Parathyroid adenoma (tissue), 2 donors: ENCODE data around the gene RBPJ.

Experiments
- H2AFZ ChIP-seq: fragments of 300-600 bp; sonication (generic); one replicate; pipeline ENCODE4 v1.7.0; 2017; ENCODE audit warnings: antibody characterized with exemption, mild to moderate bottlenecking
- H3K27ac ChIP-seq: fragments of 300-600 bp; sonication (generic); one replicate; pipeline ENCODE4 v1.7.0; 2017
- H3K27me3 ChIP-seq: fragments of 300-600 bp; sonication (generic); one replicate; pipeline ENCODE4 v1.7.0; 2017; ENCODE audit warnings: low read length; ENCODE audit not compliant: control insufficient read depth, insufficient read depth
- H3K36me3 ChIP-seq: fragments of 300-600 bp; sonication (generic); one replicate; pipeline ENCODE4 v1.7.0; 2017; ENCODE audit warnings: low read length; ENCODE audit not compliant: control insufficient read depth, insufficient read depth
- H3K4me1 ChIP-seq: fragments of 300-600 bp; sonication (generic); one replicate; pipeline ENCODE4 v1.7.0; 2017; ENCODE audit warnings: control low read depth
- H3K4me2 ChIP-seq: fragments of 300-600 bp; sonication (generic); one replicate; pipeline ENCODE4 v1.7.0; 2017; ENCODE audit warnings: low read length
- H3K4me3 ChIP-seq: fragments of 300-600 bp; sonication (generic); one replicate; pipeline ENCODE4 v1.7.0; 2017; ENCODE audit warnings: low read depth, low read length
- H3K79me2 ChIP-seq: fragments of 300-600 bp; sonication (generic); one replicate; pipeline ENCODE4 v1.7.0; 2017; ENCODE audit warnings: control low read depth
- H3K9ac ChIP-seq: fragments of 300-600 bp; sonication (generic); one replicate; pipeline ENCODE4 v1.7.0; 2017; ENCODE audit warnings: mild to moderate bottlenecking
- H3K9me3 ChIP-seq: fragments of 300-600 bp; sonication (generic); one replicate; pipeline ENCODE4 v1.7.0; 2017; ENCODE audit warnings: low read length; ENCODE audit not compliant: control insufficient read depth
- CTCF ChIP-seq: fragments of 300-600 bp; sonication (generic); IDR thresholded peaks from one replicate; pipeline ENCODE4 v1.7.0; 2017; ENCODE audit warnings: antibody characterized with exemption, mild to moderate bottlenecking
- donor health status: primary hyperparathyroidism.

The RBPJ gene

GRCh38 chr4:26296021-26296420, 24.8 kb upstream of the RBPJ start:
- Histone ChIP-seq H3K27ac (no peak overlapping the region), H3K4me2 (no peak overlapping the region), H3K79me2 (no peaks in the 10 kb centered on the region), H2AFZ (no peak overlapping the region), H3K36me3 (no peaks in the 10 kb centered on the region), H3K9me3 (no peaks in the 10 kb centered on the region), H3K27me3 (no peaks in the 10 kb centered on the region), H3K4me1 (no peaks in the 10 kb centered on the region), H3K4me3 (no peak overlapping the region), H3K9ac (no peak overlapping the region)
- no peak for TF ChIP-seq CTCF

- Histone ChIP-seq H3K27ac (no peak overlapping the region), H3K4me3 (no peak overlapping the region), H2AFZ (no peak overlapping the region), H3K9ac (no peak overlapping the region), H3K9me3 (no peaks in the 10 kb centered on the region), H3K27me3 (no peaks in the 10 kb centered on the region), H3K4me1 (no peaks in the 10 kb centered on the region), H3K79me2 (no peaks in the 10 kb centered on the region), H3K4me2 (no peak overlapping the region), H3K36me3 (no peaks in the 10 kb centered on the region)
- TF ChIP-seq CTCF, result no peak
Measured at GRCh38 chr4:26296514-26296913, 24.3 kb upstream of the RBPJ start.

GRCh38 chr4:26297219-26297618, 23.6 kb upstream of the RBPJ start:
- H2AFZ ChIP-seq, result no peak overlapping the region

GRCh38 chr4:26298198-26298947, 22.4 kb upstream of the RBPJ start:
- H2AFZ ChIP-seq, result no peak overlapping the region
- no peaks in the 10 kb centered on the region for H3K27me3 ChIP-seq
- H3K4me1 ChIP-seq, result no peaks in the 10 kb centered on the region
- no peak for TF ChIP-seq CTCF
- H3K27ac ChIP-seq, result no peak overlapping the region
- H3K9ac ChIP-seq, result no peak overlapping the region
- no peaks in the 10 kb centered on the region for H3K9me3 ChIP-seq
- H3K36me3 ChIP-seq, result no peaks in the 10 kb centered on the region
- H3K4me3 ChIP-seq, result no peak overlapping the region
- H3K79me2 ChIP-seq, result no peaks in the 10 kb centered on the region
- no peak overlapping the region for H3K4me2 ChIP-seq

More at GRCh38 chr4:26297219-26297618, 23.6 kb upstream of the RBPJ start:
- Histone ChIP-seq H3K36me3 (no peaks in the 10 kb centered on the region), H3K27ac (no peak overlapping the region), H3K9me3 (no peaks in the 10 kb centered on the region), H3K27me3 (no peaks in the 10 kb centered on the region), H3K4me3 (no peak overlapping the region), H3K4me2 (no peak overlapping the region), H3K79me2 (no peaks in the 10 kb centered on the region), H3K9ac (no peak overlapping the region), H3K4me1 (no peaks in the 10 kb centered on the region)
- TF ChIP-seq CTCF, result no peak

GRCh38 chr4:26299254-26299882, 21.4 kb upstream of the RBPJ start:
- Histone ChIP-seq H3K4me3 (no peak overlapping the region), H3K4me2 (no peak overlapping the region), H3K27ac (no peak overlapping the region), H3K36me3 (no peaks in the 10 kb centered on the region), H3K9me3 (no peaks in the 10 kb centered on the region), H2AFZ (no peak overlapping the region), H3K79me2 (no peaks in the 10 kb centered on the region), H3K27me3 (no peaks in the 10 kb centered on the region), H3K9ac (no peak overlapping the region), H3K4me1 (no peaks in the 10 kb centered on the region)
- no peak for TF ChIP-seq CTCF
